Measurements from ENCODE around the gene ALOX15. TPM values are rescaled to one million over a fixed set of nuclear protein-coding genes. Genes with fewer than 3 reads are reported as not detected.
A peak's percentile ranks its signal among the peaks of the same experiment; 100 is the strongest.
"Not testable (repeated sequence)": the region's sequence is repeated elsewhere in the genome, so short reads cannot be mapped to it uniquely, and the experiment has no call there.

Gene ALOX15
- total RNA-seq (ENCODE audit: low replicate concordance): 2.1 and 4.9 TPM in 2 replicates
- long read RNA-seq, partial matches to known transcripts: 2 of 3 reads
- long read RNA-seq, other reads (novel, unspliced or antisense): 0 of 3 reads

GRCh38 chr17:4641297-4642195 lies at the start of gene ALOX15:
Gene ALOX15 (minus strand): TSS chr17:4641678. CDS start chr17:4641651, 27 bp downstream.
- H3K27me3 Mint-ChIP-seq: peaks cover 82% of the 10 kb centered on the region
- no peak within 1 kb of the TSS for H3K27ac Mint-ChIP-seq
- peak within 1 kb of the TSS; percentile 70 for H3K4me3 Mint-ChIP-seq
- H3K36me3 Mint-ChIP-seq: no peaks in the 10 kb centered on the region
- H3K4me1 Mint-ChIP-seq (ENCODE audit: unreplicated experiment): peaks cover 17% of the 10 kb centered on the region
- H3K9me3 Mint-ChIP-seq: no peaks in the 10 kb centered on the region
- no peak for DNase-seq (ENCODE audit: extremely low spot score, unreplicated experiment)
- no peak for TF ChIP-seq CTCF (conservative IDR thresholded peaks at IDR 0.05)

- Mint-ChIP-seq H3K4me3 (no peak overlapping the region), H3K27ac (no peak overlapping the region), H3K27me3 (no peaks in the 10 kb centered on the region), H3K4me1 (ENCODE audit: unreplicated experiment) (no peaks in the 10 kb centered on the region), H3K36me3 (peaks cover 54% of the 10 kb centered on the region), H3K9me3 (no peaks in the 10 kb centered on the region)
- DNase-seq (ENCODE audit: extremely low spot score, unreplicated experiment): no peak
- no peak for TF ChIP-seq CTCF (conservative IDR thresholded peaks at IDR 0.05)
These were observed 49.3 kb upstream of the ALOX15 start for GRCh38 chr17:4690745-4691144.

- not testable (repeated sequence) for H3K4me1 Mint-ChIP-seq (ENCODE audit: unreplicated experiment); H3K4me3 Mint-ChIP-seq; H3K27ac Mint-ChIP-seq; DNase-seq (ENCODE audit: extremely low spot score, unreplicated experiment); H3K9me3 Mint-ChIP-seq; H3K27me3 Mint-ChIP-seq
- H3K36me3 Mint-ChIP-seq: peaks cover 60% of the 10 kb centered on the region
These were observed 48.4 kb upstream of the ALOX15 start for GRCh38 chr17:4689872-4690271.

GRCh38 chr17:4683739-4684138 lies 42.3 kb upstream of the ALOX15 start:
- H3K27ac Mint-ChIP-seq, H3K27me3 Mint-ChIP-seq: not testable (repeated sequence)

GRCh38 chr17:4679658-4680057 lies 38.2 kb upstream of the ALOX15 start:
- Mint-ChIP-seq H3K36me3 (peaks cover 33% of the 10 kb centered on the region), H3K4me1 (ENCODE audit: unreplicated experiment) (no peaks in the 10 kb centered on the region), H3K9me3 (no peaks in the 10 kb centered on the region), H3K27me3 (no peaks in the 10 kb centered on the region), H3K27ac (peak overlapping the region; percentile 63), H3K4me3 (no peak overlapping the region)
- no peak for TF ChIP-seq CTCF (conservative IDR thresholded peaks at IDR 0.05)
- no peak for DNase-seq (ENCODE audit: extremely low spot score, unreplicated experiment)

More at GRCh38 chr17:4683739-4684138, 42.3 kb upstream of the ALOX15 start:
- not testable (repeated sequence) for H3K4me3 Mint-ChIP-seq; H3K9me3 Mint-ChIP-seq; DNase-seq (ENCODE audit: extremely low spot score, unreplicated experiment); H3K4me1 Mint-ChIP-seq (ENCODE audit: unreplicated experiment)
- peaks cover 56% of the 10 kb centered on the region for H3K36me3 Mint-ChIP-seq

GRCh38 chr17:4678448-4679026 lies 37.1 kb upstream of the ALOX15 start:
- no peaks in the 10 kb centered on the region for H3K9me3 Mint-ChIP-seq
- no peaks in the 10 kb centered on the region for H3K27me3 Mint-ChIP-seq
- no peak overlapping the region for H3K27ac Mint-ChIP-seq
- H3K4me3 Mint-ChIP-seq: no peak overlapping the region
- H3K36me3 Mint-ChIP-seq: peaks cover 26% of the 10 kb centered on the region
- TF ChIP-seq CTCF (conservative IDR thresholded peaks at IDR 0.05): no peak
- no peaks in the 10 kb centered on the region for H3K4me1 Mint-ChIP-seq (ENCODE audit: unreplicated experiment)
- DNase-seq (ENCODE audit: extremely low spot score, unreplicated experiment): no peak

Data from type B pancreatic cell (in vitro differentiated cells).